HG03469 (cell line): Measurements from ENCODE around the gene PTPRN2.
"Not testable (repeated sequence)": the region's sequence is repeated elsewhere in the genome, so short reads cannot be mapped to it uniquely, and the experiment has no call there.

Experiments
- ATAC-seq: cut with Tn5 transposase; IDR thresholded peaks from one replicate; pipeline ENCODE4 v1.9.1; 2021; ENCODE audit warnings: mild to moderate bottlenecking, moderate library complexity, moderate number of reproducible peaks; ENCODE audit not compliant: unreplicated experiment

The PTPRN2 gene

DNA sequence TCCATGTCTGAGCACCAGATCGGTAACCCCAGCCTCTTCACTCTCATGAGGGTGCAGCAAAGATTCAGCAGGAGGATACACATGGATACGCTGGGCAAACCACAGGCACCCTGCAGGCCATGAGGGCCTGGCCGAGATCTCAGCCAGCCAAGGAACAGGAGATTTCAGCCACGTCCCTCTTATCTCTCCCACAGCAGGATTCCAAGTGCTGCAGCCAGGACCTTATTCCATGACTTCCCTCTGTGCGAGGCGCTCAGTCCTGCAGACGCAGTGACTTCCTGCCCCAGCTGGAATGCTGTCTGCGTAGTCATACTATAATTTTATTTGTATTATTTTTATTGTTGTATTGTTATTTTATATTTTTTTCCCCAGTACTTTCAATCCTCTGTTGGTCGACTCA, 66.8 kb downstream of the PTPRN2 start:
- no peak for ATAC-seq

DNA sequence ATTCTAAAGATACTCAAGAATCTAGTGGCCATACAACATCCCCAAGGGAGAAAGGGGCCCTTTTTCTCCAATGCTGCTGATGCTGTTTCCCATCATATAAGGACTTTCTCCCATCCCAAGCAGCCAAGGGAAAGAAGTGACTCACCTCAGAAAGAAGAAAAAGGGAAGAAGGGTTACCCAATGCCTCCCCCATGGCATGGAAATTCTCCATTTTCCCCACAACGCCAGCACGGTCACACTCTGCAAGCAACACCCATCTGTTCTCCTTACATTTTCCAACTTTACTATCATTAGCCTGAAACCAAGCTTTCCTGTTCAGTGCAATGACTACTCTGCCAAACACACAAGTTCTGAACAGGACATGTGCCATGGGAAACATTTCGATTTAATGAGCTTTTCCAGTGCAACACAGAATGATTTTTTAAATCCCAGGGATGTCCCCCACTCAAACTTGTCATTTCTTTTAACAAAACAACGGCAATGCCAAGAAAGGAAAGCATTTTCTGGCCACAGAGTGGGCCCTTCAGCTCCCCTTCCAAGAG, 67.9 kb downstream of the PTPRN2 start:
- ATAC-seq = no peak

DNA sequence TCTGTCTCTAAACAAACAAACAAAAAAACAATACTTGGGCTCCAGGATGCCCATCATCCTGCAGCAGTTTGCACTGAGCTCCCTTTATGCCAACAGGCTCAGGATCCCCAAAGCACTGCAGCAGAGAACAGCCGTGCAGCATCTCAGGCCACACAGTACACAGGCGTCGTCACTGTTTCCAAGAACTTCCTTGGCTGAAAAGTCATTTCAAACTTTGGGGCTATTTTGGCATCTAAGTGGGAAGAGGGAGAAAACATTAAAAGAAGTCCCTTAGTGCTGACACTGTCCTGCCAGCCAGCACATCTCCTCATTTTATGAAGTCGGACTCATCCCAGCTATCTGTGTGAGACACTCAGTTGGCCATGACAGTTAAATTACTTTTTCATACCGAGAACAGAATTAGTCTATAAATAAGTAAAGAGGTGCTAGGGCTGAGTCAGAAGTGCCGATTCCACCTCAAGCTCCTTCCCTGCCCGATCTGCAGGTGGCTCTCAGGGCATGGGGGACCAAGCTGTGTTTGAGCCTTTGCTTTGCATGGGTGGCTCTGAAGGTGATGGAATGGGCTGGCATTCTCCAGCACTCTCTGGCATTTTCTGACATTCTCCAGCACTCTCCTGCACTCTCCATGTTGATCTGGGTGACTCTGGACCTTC, 68.5 kb downstream of the PTPRN2 start:
- ATAC-seq = no peak

DNA sequence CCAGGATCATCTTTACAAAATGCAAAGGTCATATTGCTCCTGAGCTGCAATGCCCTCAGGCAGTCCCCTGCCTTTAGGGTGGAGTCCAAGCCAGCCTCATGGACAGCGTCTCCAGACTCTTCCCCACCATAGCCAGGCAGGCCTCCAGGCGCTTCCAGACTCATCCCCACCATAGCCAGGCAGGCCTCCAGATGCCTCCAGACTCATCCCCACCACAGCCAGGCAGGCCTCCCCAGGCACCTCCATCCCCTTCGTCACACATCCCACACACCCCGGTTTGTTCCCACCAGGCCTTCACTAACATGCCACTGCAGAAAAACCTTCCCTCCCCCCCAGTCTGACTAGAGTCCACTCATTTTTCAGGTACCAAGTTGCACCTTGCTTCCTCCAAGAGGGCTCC, 70.1 kb downstream of the PTPRN2 start:
- no peak for ATAC-seq

DNA sequence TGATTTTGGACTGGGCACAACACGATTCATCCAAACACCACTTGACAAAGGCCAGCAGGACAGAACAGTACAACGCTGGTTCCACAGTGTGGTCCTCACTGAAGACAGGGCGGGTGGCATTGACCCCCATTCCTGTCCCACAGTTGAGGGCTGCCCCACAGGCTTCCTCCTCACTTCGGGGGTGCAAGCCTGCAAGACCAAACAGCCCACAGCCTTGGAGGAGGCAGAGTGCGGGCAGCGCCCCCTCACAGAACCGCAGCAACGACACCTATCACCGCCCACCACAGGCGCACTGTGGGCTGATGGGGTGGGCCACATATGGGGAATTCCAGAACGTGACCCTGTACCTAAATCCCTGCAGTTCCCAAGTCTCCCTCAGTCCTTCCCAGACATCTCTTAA, 70.6 kb downstream of the PTPRN2 start:
- no peak for ATAC-seq

DNA sequence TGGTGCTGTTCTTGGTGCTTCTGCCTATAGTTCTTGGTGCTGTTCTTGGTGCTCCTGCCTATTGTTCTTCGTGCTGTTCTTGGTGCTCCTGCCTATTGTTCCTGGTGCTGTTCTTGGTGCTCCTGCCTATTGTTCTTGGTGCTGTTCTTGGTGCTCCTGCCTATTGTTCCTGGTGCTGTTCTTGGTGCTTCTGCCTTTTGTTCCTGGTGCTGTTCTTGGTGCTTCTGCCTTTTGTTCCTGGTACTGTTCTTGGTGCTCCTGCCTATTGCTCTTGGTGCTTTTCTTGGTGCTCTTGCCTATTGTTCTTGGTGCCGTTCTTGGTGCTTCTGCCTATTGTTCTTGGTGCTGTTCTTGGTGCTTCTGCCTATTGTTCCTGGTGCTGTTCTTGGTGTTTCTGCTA, 71.1 kb downstream of the PTPRN2 start:
- no peak for ATAC-seq

DNA sequence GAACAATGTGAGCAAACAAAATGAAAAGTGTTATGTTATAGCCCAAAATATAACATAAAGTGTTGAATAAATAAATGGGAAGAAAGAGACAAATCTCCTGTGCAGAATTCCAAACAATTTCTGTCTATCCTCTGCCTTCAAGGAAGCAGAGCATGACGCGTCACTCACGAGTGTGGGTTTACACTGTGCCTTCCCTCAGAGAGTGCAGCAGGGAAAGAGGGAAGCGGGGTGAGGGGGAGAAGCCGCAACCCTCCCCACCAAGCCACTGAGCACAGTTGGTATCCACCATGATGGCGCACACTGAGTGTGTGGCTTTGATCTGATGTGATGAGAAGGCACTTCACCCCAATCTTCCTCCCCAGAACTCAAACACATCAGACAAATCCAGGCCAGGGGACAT, 74.8 kb downstream of the PTPRN2 start:
- no peak for ATAC-seq

DNA sequence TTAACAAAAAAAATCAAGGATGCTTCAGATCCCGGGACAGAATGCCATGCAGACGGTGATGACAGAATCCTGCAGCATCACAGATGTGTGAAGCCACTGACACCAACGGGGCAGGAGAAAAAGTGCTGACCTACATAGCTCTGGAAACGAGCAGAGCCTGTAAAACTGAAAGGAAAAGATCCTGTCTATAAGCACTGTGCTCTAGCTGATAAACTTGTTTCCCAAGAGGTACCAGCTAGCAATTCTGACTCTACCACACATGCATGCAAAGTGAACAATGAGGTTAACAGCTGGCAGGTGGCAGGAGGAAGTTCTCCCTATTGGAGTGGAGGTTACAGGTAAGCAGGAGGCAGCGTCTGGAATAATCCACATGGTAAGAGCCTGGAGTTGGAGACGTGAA, 75.6 kb downstream of the PTPRN2 start:
- no peak for ATAC-seq

DNA sequence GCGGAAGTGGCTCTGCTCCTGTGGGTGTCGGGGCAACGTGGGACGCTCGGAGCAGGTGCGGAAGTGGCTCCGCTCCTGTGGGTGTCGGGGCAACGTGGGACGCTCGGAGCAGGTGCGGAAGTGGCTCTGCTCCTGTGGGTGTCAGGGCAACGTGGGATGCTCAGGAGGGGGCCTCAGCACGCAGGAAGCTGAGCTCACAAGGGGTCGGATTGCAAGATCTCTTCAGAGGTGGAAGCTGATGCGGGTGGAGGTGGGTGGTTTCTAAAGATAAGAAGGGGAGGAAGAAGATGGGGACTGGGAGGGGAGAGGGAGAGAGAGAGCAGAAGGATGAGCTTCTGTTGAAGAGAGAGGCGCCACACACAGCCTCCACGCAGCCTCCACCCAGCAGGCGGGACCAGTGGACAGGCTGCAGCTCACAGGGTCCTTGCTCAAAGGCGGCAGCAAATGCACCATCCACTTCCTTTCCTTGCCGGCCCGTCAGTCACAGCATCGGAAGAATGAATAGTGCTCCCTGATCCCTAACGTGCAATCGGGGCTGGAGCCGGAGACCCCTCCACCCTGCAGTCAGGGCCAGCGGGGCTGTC, 78.7 kb downstream of the PTPRN2 start:
- no peak for ATAC-seq

DNA sequence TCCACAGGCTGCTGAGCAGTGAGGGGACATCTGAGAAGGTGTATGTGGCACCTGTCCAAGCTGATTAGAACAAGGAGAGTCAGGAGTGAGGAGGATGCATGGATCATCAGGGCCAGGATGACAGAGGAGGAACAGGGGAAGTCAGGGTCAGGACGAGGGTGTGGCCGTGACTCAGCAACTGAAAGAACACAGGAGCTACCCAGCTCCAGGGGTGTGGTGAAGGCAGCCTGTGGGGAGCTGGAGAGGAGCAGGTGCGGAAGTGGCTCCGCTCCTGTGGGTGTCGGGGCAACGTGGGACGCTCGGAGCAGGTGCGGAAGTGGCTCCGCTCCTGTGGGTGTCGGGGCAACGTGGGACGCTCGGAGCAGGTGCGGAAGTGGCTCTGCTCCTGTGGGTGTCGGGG, 79.3 kb downstream of the PTPRN2 start:
- ATAC-seq = not testable (repeated sequence)

DNA sequence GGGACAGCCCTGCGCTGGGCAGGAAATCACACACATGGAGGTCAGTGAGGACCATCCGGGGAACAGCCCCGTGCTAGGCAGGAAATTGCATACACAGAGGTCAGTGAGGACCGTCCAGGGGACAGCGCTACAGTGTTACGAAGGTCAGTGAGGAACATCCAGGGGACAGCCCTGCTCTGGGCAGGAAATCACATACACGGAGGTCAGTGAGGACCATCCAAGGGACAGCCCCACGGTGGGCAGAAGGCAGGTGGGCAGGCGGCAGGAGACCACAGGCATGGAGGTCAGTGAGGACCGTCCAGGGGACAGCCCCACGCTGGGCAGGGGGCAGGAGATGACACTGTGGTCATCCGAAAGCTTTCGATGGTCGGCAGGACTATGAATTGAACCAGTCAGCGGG, 79.7 kb downstream of the PTPRN2 start:
- ATAC-seq = no peak

DNA sequence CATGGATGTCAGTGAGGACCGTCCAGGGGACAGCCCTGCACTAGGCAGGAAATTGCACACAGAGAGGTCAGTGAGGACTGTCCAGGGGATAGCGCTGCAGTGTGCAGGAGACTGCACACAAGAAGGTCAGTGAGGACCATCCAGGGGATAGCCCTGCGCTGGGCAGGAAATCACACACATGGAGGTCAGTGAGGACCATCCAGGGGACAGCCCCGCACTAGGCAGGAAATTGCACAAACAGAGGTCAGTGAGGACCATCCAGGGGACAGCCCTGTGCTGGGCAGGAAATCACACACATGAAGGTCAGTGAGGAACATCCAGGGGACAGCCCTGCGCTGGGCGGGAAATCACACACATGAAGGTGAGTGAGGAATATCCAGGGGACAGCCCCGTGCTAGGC, 80.4 kb downstream of the PTPRN2 start:
- ATAC-seq = not testable (repeated sequence)

DNA sequence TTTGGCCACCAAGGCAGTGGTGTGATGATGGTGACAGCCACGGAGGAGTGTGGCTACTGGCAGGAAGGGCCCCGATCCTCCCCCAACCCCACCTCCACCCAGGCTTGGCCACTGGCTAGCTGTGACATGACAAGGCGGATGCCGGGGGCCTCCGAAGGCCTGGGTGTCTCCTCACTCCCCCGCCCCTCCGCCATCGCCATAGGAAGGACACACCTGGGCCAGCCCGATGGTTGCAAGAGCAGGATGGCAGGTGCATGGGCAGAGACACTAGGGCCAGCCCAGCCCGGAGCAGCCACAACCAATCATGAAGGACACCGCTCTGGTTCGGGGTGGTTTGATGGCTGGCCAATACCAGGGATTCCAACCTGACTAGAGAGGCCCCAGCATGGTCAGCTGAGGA, 81.0 kb downstream of the PTPRN2 start:
- no peak for ATAC-seq

DNA sequence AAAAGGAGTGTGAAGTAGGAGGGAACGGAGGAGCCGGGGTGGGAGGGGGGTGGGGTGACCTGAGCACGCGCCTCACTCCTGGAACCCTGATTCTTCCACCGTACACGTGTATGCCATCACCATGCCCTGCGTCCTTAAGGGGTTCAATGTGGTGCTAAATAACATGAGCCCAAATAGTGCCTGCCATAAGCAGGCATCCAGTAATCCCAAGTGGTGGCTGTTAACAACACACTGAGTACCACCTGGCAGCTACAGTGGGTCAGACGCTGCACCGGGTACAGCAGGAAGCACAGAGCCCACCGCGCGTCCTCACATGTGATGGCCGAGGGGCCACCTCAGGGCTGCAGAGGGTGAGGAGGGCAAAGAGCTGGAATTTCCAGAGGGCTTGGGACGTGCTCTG, 81.9 kb downstream of the PTPRN2 start:
- ATAC-seq = no peak

DNA sequence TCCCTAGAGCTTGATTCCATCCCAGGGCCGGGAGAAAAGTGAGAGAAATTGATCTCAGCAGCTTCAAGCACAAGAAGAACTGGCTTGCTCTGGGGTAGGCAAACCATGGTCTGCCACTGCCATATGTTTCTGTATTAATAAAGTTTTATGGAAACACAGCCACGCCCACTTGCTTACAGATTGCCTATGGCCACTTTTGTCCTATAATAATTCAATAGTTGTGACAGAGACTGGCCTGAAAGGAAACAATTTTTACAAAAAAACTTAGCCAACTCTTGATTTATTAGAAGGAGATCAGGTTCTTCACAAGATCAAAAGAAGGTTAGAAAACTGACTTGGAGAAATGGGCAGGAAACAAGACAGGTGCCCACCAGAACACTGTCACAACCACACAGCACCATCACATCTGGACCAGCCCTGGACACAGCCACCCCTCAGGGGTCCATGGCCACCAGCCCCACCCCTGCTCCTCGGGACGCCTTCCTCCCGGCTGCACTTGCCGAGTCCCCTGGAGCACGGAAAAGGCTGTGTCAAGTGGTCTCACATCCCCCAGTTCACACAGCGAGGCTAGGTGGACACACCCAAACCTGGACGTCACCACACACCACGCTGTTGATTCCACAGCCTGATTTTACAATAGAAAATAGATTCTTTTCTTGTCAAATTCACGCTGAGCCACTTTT, 85.4 kb downstream of the PTPRN2 start:
- ATAC-seq = no peak

DNA sequence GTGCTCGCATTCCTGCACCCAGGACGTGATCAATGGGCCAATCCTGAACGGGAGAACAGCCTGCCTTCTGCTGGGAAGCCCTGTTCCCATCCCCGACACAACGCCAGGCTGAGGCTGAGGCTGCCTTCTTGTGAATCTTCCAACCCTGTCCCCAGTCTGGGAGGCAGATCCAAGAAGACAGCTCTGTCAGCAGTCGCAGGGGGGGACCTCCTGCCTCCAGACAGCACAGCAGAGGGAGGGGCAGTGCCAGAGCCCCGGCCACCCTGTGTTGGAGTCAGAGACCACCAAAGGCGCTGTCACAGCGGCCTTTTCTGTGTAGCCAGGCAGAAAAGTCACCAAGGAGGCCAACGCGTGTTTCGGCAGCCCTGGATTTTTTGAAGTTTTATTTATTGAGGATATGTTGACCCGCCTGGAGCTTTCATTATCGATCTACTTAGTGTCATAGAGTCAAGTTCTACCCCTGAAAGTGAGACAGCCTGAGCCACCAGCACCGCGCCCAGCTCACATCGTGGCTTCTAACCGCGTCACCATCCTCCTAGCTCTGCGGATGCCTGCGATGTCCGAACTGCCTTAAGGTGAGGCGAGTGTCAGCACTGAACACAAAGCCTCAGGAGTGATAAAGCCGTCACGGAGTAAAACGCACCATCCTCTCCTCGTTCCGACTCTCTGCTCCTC, 86.1 kb downstream of the PTPRN2 start:
- ATAC-seq = no peak

DNA sequence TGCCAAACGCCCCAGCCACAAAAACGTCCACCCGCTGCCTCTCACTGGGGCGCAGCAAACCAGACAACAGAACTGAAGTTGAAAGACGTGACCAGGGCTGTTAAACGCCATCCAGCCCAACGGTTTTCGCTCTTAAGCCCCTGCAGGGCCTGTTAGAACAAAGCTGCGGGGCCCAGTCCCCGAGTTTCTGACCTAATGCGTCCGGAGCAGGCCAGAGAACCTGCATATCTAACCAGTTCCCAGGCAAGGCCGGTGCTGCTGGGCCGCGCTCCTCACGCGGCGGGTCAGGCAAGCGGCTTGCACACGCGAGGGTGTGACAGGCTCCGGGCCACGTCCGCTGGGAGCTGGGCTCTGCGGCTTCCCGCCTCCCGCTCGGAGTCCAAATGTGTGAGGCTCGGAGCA, 87.0 kb downstream of the PTPRN2 start:
- ATAC-seq = no peak

DNA sequence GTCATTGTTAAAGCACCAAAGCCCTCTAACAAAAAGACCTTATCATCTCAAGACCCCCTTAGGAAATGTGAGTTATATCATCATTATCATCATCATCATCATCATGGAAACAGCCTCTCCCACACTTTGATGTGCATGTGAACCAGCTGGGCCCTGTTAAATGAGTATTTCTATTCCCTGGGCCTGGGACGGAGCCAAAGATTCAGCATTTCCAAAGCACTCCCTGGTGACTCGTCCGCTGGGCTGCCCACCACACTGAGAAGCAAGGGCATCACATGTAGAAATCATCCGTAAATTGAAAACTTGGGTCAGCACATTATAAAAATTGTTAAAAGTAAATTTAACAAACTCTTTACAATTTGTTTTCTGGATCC, 88.6 kb downstream of the PTPRN2 start:
- no peak for ATAC-seq

DNA sequence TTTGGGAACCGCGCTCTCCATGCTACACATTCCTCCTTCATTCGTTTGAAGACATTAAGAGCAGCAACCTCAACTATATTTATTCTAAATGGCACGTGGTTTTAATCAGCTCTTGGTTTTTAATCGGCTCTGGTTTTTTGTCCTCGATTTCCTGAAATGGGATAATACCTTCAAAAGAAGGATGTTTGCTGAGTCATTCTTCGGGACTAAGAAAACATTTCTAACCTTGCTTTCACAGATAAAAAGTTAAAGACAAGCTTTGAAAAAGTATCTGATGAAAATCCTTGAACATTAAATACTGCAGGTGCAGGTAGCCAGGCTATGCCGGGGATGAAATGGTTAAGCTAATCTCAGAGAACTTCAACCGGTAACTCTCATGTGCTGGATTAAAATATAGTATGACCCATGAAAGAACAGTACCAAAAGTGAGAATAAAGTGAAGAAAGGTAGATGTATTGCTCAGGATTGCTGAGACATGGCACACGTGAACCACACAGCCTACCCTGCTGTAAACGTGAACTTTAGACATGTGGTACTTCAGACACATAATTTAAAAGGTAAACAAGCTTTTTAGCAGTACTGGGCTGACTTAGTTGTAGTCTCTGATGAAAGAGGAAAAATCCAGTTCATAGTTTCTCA, 89.1 kb downstream of the PTPRN2 start:
- ATAC-seq = no peak

DNA sequence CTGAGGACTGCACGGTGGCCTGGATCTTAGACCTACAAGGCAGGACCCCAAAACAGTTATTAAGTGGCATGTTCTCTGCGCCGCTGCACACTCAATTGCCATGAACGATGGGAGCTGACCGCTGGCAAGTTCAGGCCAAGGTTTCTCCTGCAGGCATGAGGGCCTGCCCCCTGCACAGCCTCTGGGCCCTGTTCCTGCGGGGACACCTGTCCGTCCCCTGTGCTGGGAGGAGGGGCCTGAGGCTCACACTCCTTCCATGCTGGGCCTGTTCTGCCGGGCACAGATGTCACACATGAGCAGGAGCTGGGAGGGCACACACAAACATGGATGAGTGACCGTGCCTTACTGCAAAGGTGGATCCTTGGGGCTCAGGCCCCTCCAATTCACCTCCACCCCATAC, 90.0 kb downstream of the PTPRN2 start:
- ATAC-seq = no peak

DNA sequence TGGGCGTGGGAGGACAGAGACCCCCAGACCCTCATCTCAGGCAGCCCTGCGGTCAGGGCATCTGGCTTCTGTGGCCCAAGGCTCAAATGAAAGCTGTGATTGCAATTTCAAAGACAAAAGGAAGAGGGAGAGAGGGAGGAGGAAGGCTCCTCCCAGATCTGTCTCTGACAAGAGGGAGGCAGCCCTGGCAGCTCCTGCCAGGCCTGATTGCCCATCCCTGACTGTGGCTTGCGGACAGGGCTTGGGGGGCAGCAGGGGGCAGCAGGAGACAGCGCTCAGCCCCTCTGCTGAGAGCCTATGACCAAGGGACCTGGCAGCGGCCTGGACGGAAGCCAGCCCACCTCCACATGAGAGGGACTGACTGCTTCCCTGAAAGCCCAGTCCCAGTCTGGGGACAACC, 91.8 kb downstream of the PTPRN2 start:
- ATAC-seq = no peak
